Measurements from ENCODE around the gene HMCN1. TPM values are rescaled to one million over a fixed set of nuclear protein-coding genes. Genes with fewer than 3 reads are reported as not detected.

HMCN1 gene
- total RNA-seq, 4 donors from 2014 or later = 11.6 to 95.9 (median 78.6) TPM

GRCh38 chr1:185694081-185694480 is 40.1 kb upstream of the HMCN1 start:
- 62 to 72% methylated on average over 3 to 8 of the region's 8 CpGs for WGBS, 2 donors (ENCODE audit: low coverage in 1 of 2)
- Histone ChIP-seq H3K4me1 (no peaks in the 10 kb centered on the region), H3K27me3 (no peaks in the 10 kb centered on the region), H3K4me3 (no peak overlapping the region), H3K36me3 (no peaks in the 10 kb centered on the region), H3K27ac (peak overlapping the region in 3 of 4 donors; percentile 8 to 37 (median 21)), H3K9me3 (no peaks in the 10 kb centered on the region)
- no peak for ATAC-seq
- TF ChIP-seq EP300 (IDR thresholded peaks at IDR 0.05) = no peak
- no peak for TF ChIP-seq POLR2AphosphoS5 (IDR thresholded peaks at IDR 0.05)

DNA sequence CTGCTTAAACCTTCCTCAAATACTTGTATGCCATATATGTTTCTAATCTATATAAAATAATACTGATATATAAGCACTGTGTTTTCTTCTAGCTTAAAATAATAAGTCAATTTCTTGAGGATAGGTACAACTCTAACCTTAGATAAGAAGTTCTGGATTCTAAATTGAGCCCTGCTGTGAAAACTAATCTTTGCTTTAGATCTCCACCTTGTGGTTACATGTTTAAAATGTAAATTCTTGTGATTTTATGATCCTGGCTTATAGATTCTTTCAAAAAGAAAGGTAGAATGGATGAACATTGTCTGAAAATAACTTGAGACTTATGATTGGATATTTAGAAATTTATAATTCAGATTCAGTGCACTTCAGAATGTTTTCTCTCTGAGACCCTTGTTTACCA is 38.9 kb upstream of the HMCN1 start:
- no peaks in the 10 kb centered on the region for H3K27me3 ChIP-seq
- H3K4me3 ChIP-seq = no peak overlapping the region
- TF ChIP-seq EP300 (IDR thresholded peaks at IDR 0.05) = no peak
- no peak for TF ChIP-seq POLR2A (IDR thresholded peaks at IDR 0.05)
- TF ChIP-seq POLR2AphosphoS5 (IDR thresholded peaks at IDR 0.05) = no peak
- no peak for TF ChIP-seq CTCF (IDR thresholded peaks at IDR 0.05)
- no peak overlapping the region for H3K27ac ChIP-seq
- H3K9me3 ChIP-seq = no peaks in the 10 kb centered on the region
- ATAC-seq = no peak
- H3K36me3 ChIP-seq = no peaks in the 10 kb centered on the region
- H3K4me1 ChIP-seq = no peaks in the 10 kb centered on the region

- Histone ChIP-seq H3K4me1 (no peaks in the 10 kb centered on the region), H3K27ac (no peak overlapping the region), H3K4me3 (no peak overlapping the region), H3K36me3 (no peaks in the 10 kb centered on the region), H3K27me3 (no peaks in the 10 kb centered on the region), H3K9me3 (no peaks in the 10 kb centered on the region)
- TF ChIP-seq CTCF (IDR thresholded peaks at IDR 0.05) = no peak
- TF ChIP-seq POLR2AphosphoS5 (IDR thresholded peaks at IDR 0.05) = no peak
- no peak for TF ChIP-seq POLR2A (IDR thresholded peaks at IDR 0.05)
- TF ChIP-seq EP300 (IDR thresholded peaks at IDR 0.05) = no peak
- WGBS, 2 donors (ENCODE audit: low coverage in 1 of 2) = 85 to 93% methylated on average over 4 of the region's 4 CpGs
- ATAC-seq = no peak
These were observed 37.6 kb upstream of the HMCN1 start for GRCh38 chr1:185696422-185697150.

- H3K9me3 ChIP-seq = no peaks in the 10 kb centered on the region
- ATAC-seq = no peak
- H3K4me3 ChIP-seq = no peak overlapping the region
- H3K27ac ChIP-seq = no peak overlapping the region
- H3K4me1 ChIP-seq = no peaks in the 10 kb centered on the region
- no peaks in the 10 kb centered on the region for H3K27me3 ChIP-seq
- TF ChIP-seq CTCF (IDR thresholded peaks at IDR 0.05) (no peak), POLR2AphosphoS5 (IDR thresholded peaks at IDR 0.05) (no peak), EP300 (IDR thresholded peaks at IDR 0.05) (no peak), POLR2A (IDR thresholded peaks at IDR 0.05) (no peak)
- 58 to 100% methylated on average over 1 to 3 of the region's 4 CpGs for WGBS, 2 donors (ENCODE audit: low coverage in 1 of 2)
- H3K36me3 ChIP-seq = no peaks in the 10 kb centered on the region
These were observed 34.3 kb upstream of the HMCN1 start for GRCh38 chr1:185699874-185700273.

- H3K4me3 ChIP-seq = no peak overlapping the region
- no peaks in the 10 kb centered on the region for H3K27me3 ChIP-seq
- no peak for ATAC-seq
- no peak for TF ChIP-seq EP300 (IDR thresholded peaks at IDR 0.05)
- no peak for TF ChIP-seq CTCF (IDR thresholded peaks at IDR 0.05)
- no peak for TF ChIP-seq POLR2A (IDR thresholded peaks at IDR 0.05)
- no peak for TF ChIP-seq POLR2AphosphoS5 (IDR thresholded peaks at IDR 0.05)
- WGBS, 2 donors (ENCODE audit: low coverage in 1 of 2) = 85 to 86% methylated on average over 2 of the region's 2 CpGs
- H3K9me3 ChIP-seq = no peaks in the 10 kb centered on the region
- no peaks in the 10 kb centered on the region for H3K36me3 ChIP-seq
- no peak overlapping the region for H3K27ac ChIP-seq
- H3K4me1 ChIP-seq = no peaks in the 10 kb centered on the region
These were observed 32.5 kb upstream of the HMCN1 start for GRCh38 chr1:185701650-185702049.
